HG02798 (cell line): Measurements from ENCODE around the gene MAP3K5.
"Not testable (repeated sequence)": the region's sequence is repeated elsewhere in the genome, so short reads cannot be mapped to it uniquely, and the experiment has no call there.

Experiments used
- ATAC-seq: cut with Tn5 transposase; IDR thresholded peaks from one replicate; pipeline ENCODE4 v1.9.1; 2021; ENCODE audit warnings: mild to moderate bottlenecking; ENCODE audit not compliant: unreplicated experiment, poor library complexity

The MAP3K5 gene

GRCh38 chr6:136792095-136792409, 225 bp downstream of the MAP3K5 start:
- no peak for ATAC-seq

- ATAC-seq, result peak; percentile 30
Observed at GRCh38 chr6:136791296-136792094, 782 bp downstream of the MAP3K5 start.

GRCh38 chr6:136790411-136791295, 1.6 kb downstream of the MAP3K5 start:
- no peak for ATAC-seq

DNA sequence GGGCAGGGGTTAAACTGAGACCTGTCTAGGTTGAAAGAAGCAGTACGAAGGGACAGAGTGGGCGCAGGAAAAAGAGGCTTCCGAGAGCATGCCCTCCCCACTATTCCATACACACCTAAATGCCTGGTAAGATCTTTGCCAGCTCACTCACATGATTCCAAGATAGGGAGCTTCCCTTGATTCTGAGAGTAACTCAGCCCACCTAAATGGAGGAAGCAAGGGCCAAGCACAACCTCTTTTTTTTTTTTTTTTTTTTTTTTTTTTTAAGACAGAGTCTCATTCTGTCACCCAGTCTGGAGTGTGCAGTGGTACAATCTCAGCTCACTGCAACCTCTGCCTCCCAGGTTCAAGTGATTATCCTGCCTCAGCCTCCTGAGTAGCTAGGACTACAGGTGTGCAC, 2.8 kb downstream of the MAP3K5 start:
- ATAC-seq, result not testable (repeated sequence)

GRCh38 chr6:136788069-136788902, 4.0 kb downstream of the MAP3K5 start:
- peak; percentile 15 for ATAC-seq

DNA sequence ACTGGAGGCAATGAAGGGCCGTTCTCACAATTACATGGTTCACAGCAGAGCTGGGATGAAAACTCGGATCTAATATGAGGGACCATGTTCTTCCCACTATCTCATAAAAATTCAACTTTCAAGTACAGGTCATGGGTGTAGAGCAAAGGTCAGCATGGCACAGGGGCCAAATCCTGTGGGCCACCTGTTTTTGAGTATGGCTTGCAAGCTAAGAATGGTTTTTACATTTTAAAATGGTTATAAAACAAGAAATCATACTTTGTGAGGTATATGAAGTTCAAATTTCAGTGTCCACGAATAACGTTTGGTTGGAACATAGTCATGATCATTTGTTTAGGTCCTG, 4.6 kb downstream of the MAP3K5 start:
- ATAC-seq, result no peak

- ATAC-seq, result no peak
Observed at GRCh38 chr6:136786658-136787057, 5.6 kb downstream of the MAP3K5 start.

GRCh38 chr6:136784910-136785746, 7.1 kb downstream of the MAP3K5 start:
- peak; percentile 36 for ATAC-seq

DNA sequence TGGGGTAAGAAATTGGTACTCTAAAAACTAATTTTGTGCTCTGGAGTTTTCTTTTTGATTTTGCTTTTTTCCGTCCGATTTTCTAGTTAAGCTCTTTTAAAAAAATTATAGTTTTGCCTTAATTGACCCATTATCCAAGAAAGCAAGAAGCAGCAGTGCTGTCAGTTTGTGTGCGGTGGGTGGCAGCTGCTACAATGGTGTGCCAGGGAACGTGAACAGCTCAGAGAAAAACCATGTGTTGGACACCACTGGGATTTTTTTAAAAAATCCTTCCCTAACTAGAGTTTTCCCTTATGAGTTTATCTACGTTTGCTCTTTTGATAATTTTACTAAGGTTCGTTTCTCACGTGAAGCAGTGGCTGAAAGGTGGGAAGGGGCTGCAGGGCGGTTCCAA, 8.0 kb downstream of the MAP3K5 start:
- no peak for ATAC-seq

DNA sequence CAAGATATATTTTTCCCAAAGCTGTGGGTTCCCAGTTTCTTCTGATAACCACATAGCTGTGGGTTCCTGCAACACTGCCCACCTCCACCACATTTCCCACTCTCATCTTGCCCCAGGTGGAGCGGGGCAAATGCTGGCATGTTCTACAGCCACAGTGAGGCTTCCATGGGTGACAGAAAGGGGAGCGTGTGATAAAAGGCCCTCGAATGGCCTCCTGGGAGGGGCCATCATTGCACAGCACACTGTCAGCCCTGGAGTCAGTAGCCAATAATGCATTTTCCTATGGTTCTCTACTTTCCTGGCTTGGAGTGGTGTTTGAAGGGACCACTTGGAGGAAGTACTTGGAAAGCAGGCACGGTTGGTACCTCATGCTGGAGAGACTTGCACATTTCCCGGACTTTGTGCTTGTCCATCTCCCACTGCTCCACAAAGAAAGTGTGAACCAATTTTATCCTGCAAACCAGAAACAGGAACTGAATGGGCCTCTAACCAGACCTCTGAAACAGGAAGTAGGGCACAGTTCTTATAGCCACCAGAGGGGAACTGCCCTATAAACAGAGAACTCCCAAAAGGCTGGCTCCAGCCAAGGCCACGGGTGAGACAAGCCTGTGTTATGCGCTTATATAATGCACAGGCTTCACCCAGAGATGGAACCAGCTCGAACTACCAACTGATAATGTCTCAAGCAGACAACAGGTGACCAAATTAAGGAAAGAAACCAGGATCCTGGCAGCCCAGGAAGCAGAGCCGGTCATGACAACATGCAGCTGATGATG, 8.6 kb downstream of the MAP3K5 start:
- peak; percentile 63 for ATAC-seq

- ATAC-seq, result no peak
Observed at GRCh38 chr6:136783021-136783420, 9.3 kb downstream of the MAP3K5 start.

DNA sequence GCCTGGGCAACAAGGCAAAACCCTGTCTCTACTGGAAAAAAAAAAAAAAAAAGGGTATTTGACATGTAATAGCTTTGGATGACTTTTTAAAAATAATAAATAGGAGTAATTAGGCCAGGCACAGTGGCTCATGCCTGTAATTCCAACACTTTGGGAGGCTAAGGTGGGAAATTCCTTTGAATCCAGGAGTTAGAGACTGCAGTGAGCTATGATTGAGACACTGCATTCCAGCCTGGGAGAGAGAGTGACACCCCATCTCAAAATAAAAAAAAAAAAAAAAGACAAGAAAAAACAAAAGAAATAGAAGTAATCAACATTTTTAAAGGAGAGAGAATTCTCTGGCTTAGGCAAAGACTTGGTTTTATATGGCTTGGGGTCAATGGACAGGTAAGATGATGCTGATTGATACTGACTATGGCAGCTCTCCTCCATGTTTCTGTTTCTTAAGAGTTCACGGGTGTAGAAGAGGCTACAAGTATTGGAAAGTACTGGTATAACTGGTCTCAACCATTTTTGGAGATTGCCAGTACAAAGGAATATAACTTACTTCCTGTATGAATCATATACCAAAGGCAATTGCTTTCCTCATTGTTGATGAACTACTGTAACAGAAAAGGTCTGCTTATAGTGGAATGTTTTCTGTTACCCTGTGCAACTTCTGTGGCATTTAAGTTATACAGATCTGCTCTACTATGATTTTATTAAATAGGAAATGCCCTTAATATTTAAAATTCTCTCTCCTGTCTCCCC, 10.1 kb downstream of the MAP3K5 start:
- no peak for ATAC-seq

DNA sequence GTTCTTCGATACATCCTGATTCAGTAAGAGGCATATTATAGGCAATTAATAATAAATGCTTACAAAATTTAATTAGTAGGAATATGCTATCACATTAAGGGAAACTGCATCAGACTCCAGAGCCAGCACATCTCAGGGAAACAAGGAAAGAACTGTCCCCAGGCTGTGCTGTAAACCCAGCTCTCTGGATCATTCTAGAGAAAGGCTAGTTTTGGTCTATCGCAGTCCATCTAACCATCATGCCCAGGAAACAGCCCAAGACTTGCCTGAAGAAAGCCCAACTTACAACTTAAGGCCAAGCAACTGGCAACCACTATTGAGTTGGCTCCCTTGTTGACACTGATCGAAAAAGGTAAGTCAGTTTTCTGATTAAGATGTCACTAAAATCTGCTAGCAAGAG, 11.3 kb downstream of the MAP3K5 start:
- no peak for ATAC-seq

DNA sequence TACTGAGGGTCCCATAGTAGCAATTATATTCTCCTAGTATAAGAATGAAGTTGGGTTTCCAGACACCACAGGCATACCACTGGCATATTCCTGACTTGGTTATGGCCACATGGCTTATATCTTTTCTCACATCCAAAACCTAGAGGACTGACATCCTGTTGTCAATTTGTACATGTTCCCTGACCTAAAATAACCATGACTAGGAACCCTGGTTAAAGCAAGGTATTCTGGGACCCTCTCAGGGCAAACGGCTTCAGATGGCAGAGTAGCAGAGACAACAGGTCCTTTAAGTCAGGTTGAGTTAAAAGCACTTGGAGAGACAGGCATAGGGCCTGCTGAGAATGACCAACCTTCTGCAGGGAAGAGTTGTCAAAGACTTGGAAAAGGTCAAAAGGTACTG, 12.6 kb downstream of the MAP3K5 start:
- no peak for ATAC-seq

DNA sequence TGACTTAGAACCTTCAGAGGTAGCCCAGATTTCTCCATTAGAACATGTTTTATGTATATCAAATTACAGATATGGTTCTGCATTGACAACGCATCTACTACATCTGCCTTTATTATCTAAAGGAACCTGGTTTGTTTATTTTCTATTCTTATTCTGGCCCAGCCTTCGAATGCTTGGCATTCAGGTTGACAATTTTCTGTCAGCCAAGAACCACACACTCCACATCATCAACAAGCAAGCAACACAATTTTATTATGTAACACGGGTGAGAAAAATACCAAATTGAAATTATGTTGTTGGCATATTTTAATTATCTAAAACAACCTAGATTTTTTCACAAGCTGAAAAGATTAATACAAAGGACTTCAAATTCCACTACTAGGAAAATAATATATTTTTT, 14.6 kb downstream of the MAP3K5 start:
- no peak for ATAC-seq

DNA sequence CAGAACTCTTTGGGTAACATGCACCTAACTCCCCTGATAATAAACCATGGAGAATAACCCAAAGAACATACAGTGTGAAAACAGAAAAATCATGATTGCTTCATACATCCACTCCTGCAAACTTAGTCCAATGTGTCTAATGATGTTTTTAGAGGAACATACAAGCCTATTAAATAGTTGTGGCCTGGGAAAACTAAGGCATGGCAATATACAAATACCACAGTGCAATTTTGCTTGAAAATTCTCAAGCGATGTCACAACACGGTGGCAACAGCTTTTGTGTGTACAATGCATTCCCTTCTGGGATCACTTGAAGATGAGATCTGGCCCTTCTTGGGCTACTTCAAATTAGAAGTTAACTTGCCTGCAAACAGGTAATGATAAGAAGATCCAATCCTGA, 16.7 kb downstream of the MAP3K5 start:
- ATAC-seq, result no peak

- ATAC-seq, result no peak
Observed at GRCh38 chr6:136775081-136775480, 17.2 kb downstream of the MAP3K5 start.

- ATAC-seq, result no peak
Observed at GRCh38 chr6:136774228-136775041, 17.8 kb downstream of the MAP3K5 start.
